ENCODE measurements around the gene APOBEC2. TPM values are rescaled to one million over a fixed set of nuclear protein-coding genes. Genes with fewer than 3 reads are reported as not detected.

Gene APOBEC2
- total RNA-seq, 1 donor from 2014 or later: not detected

- H3K9me3 ChIP-seq: no peaks in the 10 kb centered on the region
- H3K4me1 ChIP-seq: peaks cover 10 to 27% of the 10 kb centered on the region in 2 donors
- intact Hi-C loops (cut with DNase I): loop anchor here (5.0 to 10.0 kb wide), 7 partner anchors 178 to 1960 kb away; partner anchors contain the start of genes SAYSD1, TFEB and UBR2
- H3K4me3 ChIP-seq: peak overlapping the region; percentile 80 to 86
- peak overlapping the region; percentile 98 to 100 for H3K27ac ChIP-seq
- TF ChIP-seq CTCF (IDR thresholded peaks at IDR 0.05): no peak
- peaks cover 8 to 9% of the 10 kb centered on the region in 2 donors for H3K36me3 ChIP-seq
- H3K27me3 ChIP-seq: no peaks in the 10 kb centered on the region
- no peak for DNase-seq (ENCODE audit: low spot score in 2 of 2)
Measured at GRCh38 chr6:41074692-41075436, 21.9 kb downstream of the APOBEC2 start.

GRCh38 chr6:41075651-41076626 is 22.9 kb downstream of the APOBEC2 start:
- Histone ChIP-seq H3K27ac (peak overlapping the region; percentile 98 to 100), H3K4me1 (peaks cover 7 to 24% of the 10 kb centered on the region in 2 donors), H3K36me3 (peaks cover 17 to 19% of the 10 kb centered on the region in 2 donors), H3K9me3 (no peaks in the 10 kb centered on the region), H3K27me3 (no peaks in the 10 kb centered on the region), H3K4me3 (peak overlapping the region in 1 of 2 donors; percentile 86)
- no peak for TF ChIP-seq CTCF (IDR thresholded peaks at IDR 0.05)
- intact Hi-C loops (cut with DNase I): loop anchor here (10.0 kb wide), 5 partner anchors 349 to 1961 kb away; partner anchors contain the start of genes SAYSD1, TFEB and UBR2
- DNase-seq (ENCODE audit: low spot score in 2 of 2): no peak

GRCh38 chr6:41077536-41077935 is 24.5 kb downstream of the APOBEC2 start:
- Histone ChIP-seq H3K36me3 (peaks cover 24 to 30% of the 10 kb centered on the region in 2 donors), H3K27ac (no peak overlapping the region), H3K4me3 (no peak overlapping the region), H3K27me3 (no peaks in the 10 kb centered on the region), H3K4me1 (peaks cover 7 to 20% of the 10 kb centered on the region in 2 donors), H3K9me3 (no peaks in the 10 kb centered on the region)
- DNase-seq (ENCODE audit: low spot score in 2 of 2): no peak
- intact Hi-C loops (cut with DNase I): loop anchor here (10.0 kb wide), 5 partner anchors 347 to 1963 kb away; partner anchors contain the start of genes SAYSD1, TFEB and UBR2
- TF ChIP-seq CTCF (IDR thresholded peaks at IDR 0.05): no peak

GRCh38 chr6:41078101-41078500 is 25.1 kb downstream of the APOBEC2 start:
- no peak for DNase-seq (ENCODE audit: low spot score in 2 of 2)
- no peak overlapping the region for H3K27ac ChIP-seq
- H3K4me3 ChIP-seq: no peak overlapping the region
- peaks cover 24 to 36% of the 10 kb centered on the region in 2 donors for H3K36me3 ChIP-seq
- TF ChIP-seq CTCF (IDR thresholded peaks at IDR 0.05): no peak
- H3K9me3 ChIP-seq: no peaks in the 10 kb centered on the region
- intact Hi-C loops (cut with DNase I): loop anchor here (10.0 kb wide), 5 partner anchors 347 to 1963 kb away; partner anchors contain the start of genes SAYSD1, TFEB and UBR2
- H3K27me3 ChIP-seq: no peaks in the 10 kb centered on the region
- H3K4me1 ChIP-seq: peaks cover 7 to 20% of the 10 kb centered on the region in 2 donors

- Histone ChIP-seq H3K4me1 (peaks cover 7 to 20% of the 10 kb centered on the region in 2 donors), H3K27me3 (no peaks in the 10 kb centered on the region), H3K9me3 (no peaks in the 10 kb centered on the region), H3K4me3 (no peak overlapping the region), H3K27ac (no peak overlapping the region), H3K36me3 (peaks cover 26 to 43% of the 10 kb centered on the region in 2 donors)
- DNase-seq (ENCODE audit: low spot score in 2 of 2): no peak
- TF ChIP-seq CTCF (IDR thresholded peaks at IDR 0.05): no peak
- intact Hi-C loops (cut with DNase I): loop anchor here (10.0 kb wide), 5 partner anchors 346 to 1964 kb away; partner anchors contain the start of genes SAYSD1, TFEB and UBR2
Measured at GRCh38 chr6:41079080-41079479, 26.1 kb downstream of the APOBEC2 start.
